GM19468 (cell line): ENCODE data around the gene GJD4.

Experiments
- ATAC-seq: cut with Tn5 transposase; IDR thresholded peaks from one replicate; pipeline ENCODE4 v1.9.1; 2021; ENCODE audit warnings: mild to moderate bottlenecking, moderate library complexity, moderate number of reproducible peaks; ENCODE audit not compliant: unreplicated experiment; ENCODE audit errors: extremely low read depth

Gene GJD4, protein sequence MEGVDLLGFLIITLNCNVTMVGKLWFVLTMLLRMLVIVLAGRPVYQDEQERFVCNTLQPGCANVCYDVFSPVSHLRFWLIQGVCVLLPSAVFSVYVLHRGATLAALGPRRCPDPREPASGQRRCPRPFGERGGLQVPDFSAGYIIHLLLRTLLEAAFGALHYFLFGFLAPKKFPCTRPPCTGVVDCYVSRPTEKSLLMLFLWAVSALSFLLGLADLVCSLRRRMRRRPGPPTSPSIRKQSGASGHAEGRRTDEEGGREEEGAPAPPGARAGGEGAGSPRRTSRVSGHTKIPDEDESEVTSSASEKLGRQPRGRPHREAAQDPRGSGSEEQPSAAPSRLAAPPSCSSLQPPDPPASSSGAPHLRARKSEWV

GRCh38 chr10:35605191-35605590 lies at the start of gene GJD4:
GJD4 (plus strand) TSS chr10:35605341; CDS start chr10:35605568, 227 bp downstream.
- no peak for ATAC-seq

GRCh38 chr10:35555962-35556930 lies 48.9 kb upstream of the GJD4 start:
- no peak for ATAC-seq

GRCh38 chr10:35558276-35558675 lies 46.9 kb upstream of the GJD4 start:
- ATAC-seq: no peak

DNA sequence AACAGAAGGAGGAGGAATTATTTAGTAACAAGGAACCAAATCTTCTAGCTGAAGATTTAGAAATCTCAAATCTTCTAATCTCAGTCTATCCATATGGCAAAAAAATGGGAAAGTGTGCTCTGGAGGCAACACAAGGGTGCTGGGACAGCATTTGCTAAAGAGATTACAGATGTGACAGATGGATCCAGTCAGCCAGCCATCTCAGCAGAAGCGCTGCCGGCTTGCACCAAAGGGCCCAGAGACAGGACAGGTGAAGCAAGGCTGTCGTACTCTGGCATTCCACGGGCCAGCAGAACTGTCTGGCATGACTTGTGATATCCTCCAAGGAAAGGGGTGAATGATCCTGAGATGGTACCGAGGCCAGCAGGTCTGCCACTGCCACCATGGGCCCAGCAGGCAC lies 45.7 kb upstream of the GJD4 start:
- ATAC-seq: no peak

DNA sequence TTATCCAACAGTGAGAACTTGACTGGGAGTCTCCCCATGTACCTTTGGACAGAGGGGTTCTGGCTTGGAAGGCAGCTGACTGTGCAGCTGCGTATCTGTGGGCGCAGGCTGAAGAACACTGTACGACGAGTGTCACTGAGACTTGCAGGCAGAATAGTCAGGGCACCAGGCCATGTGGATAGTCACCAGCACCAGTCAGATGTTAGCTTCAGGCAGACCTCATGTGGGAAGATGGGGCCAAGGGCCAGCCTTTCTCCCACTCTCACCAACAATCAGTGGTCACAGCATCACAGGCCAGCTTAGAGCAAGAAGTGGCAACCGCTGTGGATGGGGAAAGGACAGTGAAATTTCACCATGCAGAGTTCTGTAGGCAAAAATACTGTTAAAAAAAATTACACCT lies 43.4 kb upstream of the GJD4 start:
- ATAC-seq: no peak

GRCh38 chr10:35562427-35562826 lies 42.7 kb upstream of the GJD4 start:
- ATAC-seq: no peak

DNA sequence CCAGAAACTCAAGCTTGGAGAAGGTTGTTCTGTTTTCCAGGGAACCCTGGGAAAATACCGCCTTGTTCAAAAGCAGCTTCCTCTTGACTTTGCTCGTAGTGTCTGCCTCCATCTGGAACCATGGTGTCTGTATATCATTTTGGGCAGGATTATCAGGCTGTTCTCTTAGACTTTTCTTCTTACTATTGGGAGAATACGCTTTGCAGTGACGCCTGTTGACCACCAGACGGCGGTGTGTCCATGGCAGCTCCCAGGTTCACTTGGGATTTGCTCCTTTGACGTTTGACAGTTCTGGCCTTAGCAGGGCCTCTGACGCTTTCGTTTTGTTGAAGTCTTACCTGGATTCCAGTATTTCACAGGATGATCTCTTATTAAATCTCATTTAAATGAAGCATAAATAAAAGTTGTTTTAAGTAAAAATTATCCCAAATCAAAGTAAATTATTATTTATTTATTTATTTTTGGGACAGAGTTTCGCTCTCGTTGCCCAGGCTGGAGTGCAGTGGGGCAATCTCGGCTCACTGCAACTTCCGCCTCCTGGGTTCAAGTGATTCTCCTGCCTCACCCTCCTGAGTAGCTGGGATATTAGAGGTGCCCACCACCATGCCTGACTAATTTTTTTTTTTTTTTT lies 41.8 kb upstream of the GJD4 start:
- ATAC-seq: no peak

GRCh38 chr10:35564341-35564968 lies 40.7 kb upstream of the GJD4 start:
- ATAC-seq: no peak

DNA sequence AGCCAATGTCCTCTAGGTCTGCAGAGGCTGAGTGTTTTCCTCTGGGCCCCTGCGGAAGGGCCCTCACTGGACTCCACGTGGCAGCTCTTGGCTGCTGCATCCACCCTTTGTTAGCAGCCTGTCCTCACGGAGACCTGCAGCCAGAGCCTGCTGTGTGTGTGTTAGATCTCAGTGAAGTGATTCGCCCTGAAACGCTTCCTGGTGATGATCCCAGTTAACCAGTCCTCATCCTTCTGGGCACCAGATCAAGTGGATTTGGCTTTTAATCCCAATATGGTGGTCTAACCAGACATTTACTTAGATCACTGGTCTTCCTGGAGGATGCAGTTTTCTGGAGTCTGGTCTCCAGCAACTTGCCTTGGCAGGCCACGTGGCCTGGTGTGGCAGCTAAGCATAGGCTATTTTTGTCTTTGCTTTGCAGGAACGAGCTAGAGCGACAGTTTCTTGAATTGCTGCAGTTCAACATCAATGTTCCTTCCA lies 39.5 kb upstream of the GJD4 start:
- no peak for ATAC-seq

- no peak for ATAC-seq
These were observed 37.2 kb upstream of the GJD4 start for GRCh38 chr10:35567951-35568350.

DNA sequence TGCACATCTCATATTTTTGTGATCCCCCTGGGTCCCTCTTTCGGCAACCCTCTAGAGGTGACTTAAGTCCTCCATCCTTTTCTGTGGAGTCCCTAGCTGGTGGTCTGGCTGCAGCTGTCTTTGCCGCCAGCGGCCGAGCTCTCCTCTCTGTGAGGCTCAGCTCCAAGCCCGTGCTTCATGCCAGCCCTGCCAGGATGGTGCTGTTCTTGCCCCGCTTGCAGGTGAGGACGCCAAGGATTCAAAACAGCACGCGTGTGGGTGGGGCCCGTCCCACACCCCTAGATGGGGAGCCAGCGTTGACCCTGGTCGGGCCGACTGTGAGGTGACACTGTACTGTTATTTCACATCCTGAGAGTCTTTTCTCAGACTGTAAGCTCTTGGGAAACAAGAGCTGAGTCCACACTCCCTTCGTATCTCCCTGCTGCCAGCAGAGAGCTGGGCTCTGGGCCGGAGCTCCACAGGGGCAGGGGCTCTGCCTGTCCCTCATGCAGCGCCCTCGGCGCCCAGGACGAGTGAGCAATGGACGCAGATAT lies 36.6 kb upstream of the GJD4 start:
- no peak for ATAC-seq

GRCh38 chr10:35569111-35569707 lies 35.9 kb upstream of the GJD4 start:
- ATAC-seq: no peak

DNA sequence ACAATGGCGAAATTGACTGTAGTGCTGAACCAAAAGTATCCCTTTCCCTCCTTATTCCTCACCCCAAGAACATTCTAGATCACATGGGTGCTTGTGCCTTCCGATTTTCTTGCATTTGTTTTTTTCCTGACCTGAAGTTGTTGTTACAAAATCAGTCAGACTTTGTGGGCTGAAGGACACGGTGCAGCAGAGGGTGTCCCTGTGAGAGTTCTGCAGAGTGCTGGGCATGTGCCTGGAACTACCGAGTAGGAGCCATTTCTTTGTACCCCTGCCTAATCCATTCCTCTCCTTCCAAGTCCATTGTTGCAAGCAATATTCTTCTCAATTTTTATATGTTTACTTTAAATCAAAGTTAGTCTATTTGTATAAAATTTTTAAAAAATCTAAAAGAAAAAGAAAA lies 35.3 kb upstream of the GJD4 start:
- no peak for ATAC-seq

- no peak for ATAC-seq
These were observed 34.7 kb upstream of the GJD4 start for GRCh38 chr10:35570397-35570796.

GRCh38 chr10:35572583-35572982 lies 32.6 kb upstream of the GJD4 start:
- ATAC-seq: no peak

- ATAC-seq: no peak
These were observed 31.3 kb upstream of the GJD4 start for GRCh38 chr10:35573796-35574195.

- ATAC-seq: no peak
These were observed 30.2 kb upstream of the GJD4 start for GRCh38 chr10:35574924-35575352.

DNA sequence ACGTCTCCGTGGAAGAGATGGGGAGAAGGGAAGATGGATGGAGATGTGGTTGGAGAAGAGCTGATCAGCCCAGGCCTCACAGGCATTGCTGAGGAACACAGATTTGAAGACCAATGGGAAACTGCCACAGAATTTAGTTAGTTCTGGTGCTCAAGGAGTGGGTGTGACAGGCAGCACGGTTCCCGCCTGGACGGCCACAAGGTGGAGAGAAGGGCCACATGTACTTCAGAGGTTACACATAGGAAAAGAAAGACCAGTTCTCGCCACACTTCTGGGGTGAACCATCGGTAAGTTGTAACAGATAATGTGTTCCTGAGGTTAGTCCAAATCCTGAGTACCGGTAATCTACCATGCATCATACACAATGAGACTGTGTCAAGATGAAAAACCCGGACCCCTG lies 29.5 kb upstream of the GJD4 start:
- no peak for ATAC-seq

- ATAC-seq: no peak
These were observed 28.4 kb upstream of the GJD4 start for GRCh38 chr10:35576730-35577129.
